Muscle of back (tissue), 11 donors: ENCODE measurements around the gene RCAN1. TPM values are rescaled to one million over a fixed set of nuclear protein-coding genes. Genes with fewer than 3 reads are reported as not detected.
"Not testable (repeated sequence)": the region's sequence is repeated elsewhere in the genome, so short reads cannot be mapped to it uniquely, and the experiment has no call there.

Source experiments
- DNase-seq, 3 donors: peaks; one replicate each; pipeline versions ENCODE4 v3.0.0 to v3.0.0-alpha.2; 2013
- polyA plus RNA-seq, 10 donors: library from polyadenylated mRNA; unstranded; fragments of 120-200 nt; gene quantifications; one replicate each; pipeline ENCODE4 v1.2.1, GENCODE V29; 2013; ENCODE audit not compliant: insufficient read length in 10 of 10

The RCAN1 gene
- polyA plus RNA-seq, 10 donors, result 21.8 to 55.5 (median 30.0) TPM

GRCh38 chr21:34520281-34520680 is 94.6 kb downstream of the RCAN1 start:
- DNase-seq, result no peak

- DNase-seq, result no peak
Observed at GRCh38 chr21:34519694-34520093, 95.2 kb downstream of the RCAN1 start.

GRCh38 chr21:34519016-34519415 is 95.9 kb downstream of the RCAN1 start:
- no peak for DNase-seq

- DNase-seq, result no peak
Observed at GRCh38 chr21:34518301-34518700, 96.6 kb downstream of the RCAN1 start.

GRCh38 chr21:34517491-34518245 is 97.2 kb downstream of the RCAN1 start:
- DNase-seq, result no peak

GRCh38 chr21:34517039-34517438 is 97.9 kb downstream of the RCAN1 start:
- DNase-seq, result no peak

- DNase-seq, result no peak
Observed at GRCh38 chr21:34514576-34515115, 100.3 kb downstream of the RCAN1 start.

GRCh38 chr21:34513129-34513675 is 101.7 kb downstream of the RCAN1 start:
- DNase-seq, result no peak

GRCh38 chr21:34511787-34512455 is 103.0 kb downstream of the RCAN1 start, which contains the start of gene KCNE1:
Gene KCNE1, minus strand, starts transcription at chr21:34512210. Its CDS starts 62,576 bp downstream, at chr21:34449634.
- no peak for DNase-seq

GRCh38 chr21:34511181-34511580 is 103.7 kb downstream of the RCAN1 start:
- DNase-seq, result no peak

GRCh38 chr21:34510148-34511142 is 104.5 kb downstream of the RCAN1 start:
- peak in 1 of 3 donors; percentile 57 for DNase-seq

GRCh38 chr21:34509151-34509550 is 105.8 kb downstream of the RCAN1 start:
- DNase-seq, result no peak

GRCh38 chr21:34504595-34504994 is 110.3 kb downstream of the RCAN1 start:
- no peak for DNase-seq

- DNase-seq, result no peak
Observed at GRCh38 chr21:34502480-34503106, 112.3 kb downstream of the RCAN1 start.

- DNase-seq, result no peak
Observed at GRCh38 chr21:34501716-34502115, 113.2 kb downstream of the RCAN1 start.

- no peak for DNase-seq
Observed at GRCh38 chr21:34500191-34500590, 114.7 kb downstream of the RCAN1 start.

GRCh38 chr21:34499116-34499515 is 115.8 kb downstream of the RCAN1 start:
- no peak for DNase-seq

GRCh38 chr21:34498623-34499022 is 116.3 kb downstream of the RCAN1 start:
- DNase-seq, result no peak

- not testable (repeated sequence) for DNase-seq
Observed at GRCh38 chr21:34483854-34484253, 131.1 kb downstream of the RCAN1 start.

GRCh38 chr21:34483435-34483834 is 131.5 kb downstream of the RCAN1 start:
- DNase-seq, result not testable (repeated sequence)

- DNase-seq, result not testable (repeated sequence)
Observed at GRCh38 chr21:34467333-34467732, 147.6 kb downstream of the RCAN1 start.
